Activated B cell treated with CpG ODN at 0.5 μM for 24 hours (primary cell): ENCODE data around the gene ASL. TPM values are rescaled to one million over a fixed set of nuclear protein-coding genes. Genes with fewer than 3 reads are reported as not detected.

Experiments used
- ATAC-seq: fragments of 200-7000 bp; cut with Tn5 transposase; one replicate; pipeline ENCODE4 v1.10.0; 2021; ENCODE audit warnings: low read depth, mild to moderate bottlenecking, moderate library complexity
- CTCF ChIA-PET: fragments of 350-600 bp; sonication (Branson Sonifier 250); formaldehyde crosslinking; loops from one replicate; lab custom pipeline; 2021; ENCODE audit warnings: antibody characterized with exemption; lab: Charles Lee
- POLR2A ChIA-PET: fragments of 350-600 bp; sonication (Branson Sonifier 250); formaldehyde crosslinking; loops from one replicate; lab custom pipeline; 2021; ENCODE audit warnings: antibody characterized with exemption; lab: Charles Lee
- DNase-seq: peaks from one replicate; pipeline ENCODE4 v3.0.0; 2022
- H3K27ac Mint-ChIP-seq: one replicate; pipeline ENCODE4 v1.8.0; 2020; ENCODE audit warnings: mixed read lengths
- H3K27me3 Mint-ChIP-seq: one replicate; pipeline ENCODE4 v1.8.0; 2021; ENCODE audit warnings: mixed read lengths
- H3K36me3 Mint-ChIP-seq: one replicate; pipeline ENCODE4 v1.8.0; 2021; ENCODE audit warnings: low read depth, mixed read lengths
- H3K4me1 Mint-ChIP-seq: one replicate; pipeline ENCODE4 v1.8.0; 2021; ENCODE audit warnings: mixed read lengths
- H3K4me3 Mint-ChIP-seq: one replicate; pipeline ENCODE4 v1.8.0; 2020; ENCODE audit warnings: mild to moderate bottlenecking, mixed read lengths
- H3K9me3 Mint-ChIP-seq: one replicate; pipeline ENCODE4 v1.8.0; 2020; ENCODE audit warnings: mixed read lengths
- CTCF ChIP-seq: fragments of 200-600 bp; IDR thresholded peaks from one replicate; pipeline ENCODE4 v1.8.0; 2022; ENCODE audit warnings: antibody characterized with exemption, mild to moderate bottlenecking
- intact Hi-C: fragments of 100-400 bp; cut with micrococcal nuclease; formaldehyde crosslinking; loops from one replicate; pipeline ENCODE4 v1.15.1; 2024
- total RNA-seq: library from RNA; stranded (reverse); gene quantifications from 2 replicates; pipeline ENCODE4 v1.2.3, GENCODE V29; 2022

ASL gene
- total RNA-seq, 1 donor from 2014 or later = 39.8 TPM

- no peak overlapping the region for H3K4me3 Mint-ChIP-seq
- no peaks in the 10 kb centered on the region for H3K27me3 Mint-ChIP-seq
- H3K9me3 Mint-ChIP-seq = no peaks in the 10 kb centered on the region
- H3K4me1 Mint-ChIP-seq = no peaks in the 10 kb centered on the region
- no peak for ATAC-seq
- H3K27ac Mint-ChIP-seq = no peak overlapping the region
- DNase-seq = no peak
- no peak for TF ChIP-seq CTCF
- peaks cover 93% of the 10 kb centered on the region for H3K36me3 Mint-ChIP-seq
- intact Hi-C loops = no loop called here
- CTCF ChIA-PET = no interaction called here
- POLR2A ChIA-PET = no interaction called here
These were observed 63.6 kb downstream of the ASL start for GRCh38 chr7:66138994-66139752.

GRCh38 chr7:66140924-66141323, 65.3 kb downstream of the ASL start:
- no peaks in the 10 kb centered on the region for H3K9me3 Mint-ChIP-seq
- H3K36me3 Mint-ChIP-seq = peaks cover 91% of the 10 kb centered on the region
- intact Hi-C loops = no loop called here
- no peak for DNase-seq
- TF ChIP-seq CTCF = no peak
- no peaks in the 10 kb centered on the region for H3K4me1 Mint-ChIP-seq
- H3K4me3 Mint-ChIP-seq = no peak overlapping the region
- ChIA-PET CTCF (no interaction called here), POLR2A (no interaction called here)
- no peaks in the 10 kb centered on the region for H3K27me3 Mint-ChIP-seq
- no peak for ATAC-seq
- H3K27ac Mint-ChIP-seq = no peak overlapping the region

GRCh38 chr7:66142334-66142733, 66.7 kb downstream of the ASL start:
- intact Hi-C loops = no loop called here
- TF ChIP-seq CTCF = no peak
- CTCF ChIA-PET = no interaction called here
- no peak for ATAC-seq
- Mint-ChIP-seq H3K4me3 (no peak overlapping the region), H3K27ac (no peak overlapping the region), H3K9me3 (no peaks in the 10 kb centered on the region), H3K4me1 (no peaks in the 10 kb centered on the region), H3K27me3 (no peaks in the 10 kb centered on the region), H3K36me3 (peaks cover 90% of the 10 kb centered on the region)
- no peak for DNase-seq
- POLR2A ChIA-PET = no interaction called here

GRCh38 chr7:66142996-66143395, 67.4 kb downstream of the ASL start:
- no peaks in the 10 kb centered on the region for H3K9me3 Mint-ChIP-seq
- no peak overlapping the region for H3K4me3 Mint-ChIP-seq
- no peaks in the 10 kb centered on the region for H3K4me1 Mint-ChIP-seq
- H3K27me3 Mint-ChIP-seq = no peaks in the 10 kb centered on the region
- no peak for DNase-seq
- ChIA-PET POLR2A (no interaction called here), CTCF (no interaction called here)
- H3K36me3 Mint-ChIP-seq = peaks cover 90% of the 10 kb centered on the region
- no peak overlapping the region for H3K27ac Mint-ChIP-seq
- intact Hi-C loops = no loop called here
- no peak for TF ChIP-seq CTCF
- ATAC-seq = no peak

Other genes with a start within 250 kb of the ASL start
- 8.6 and 9.3 TPM in 2 replicates for gene VKORC1L1, start 202.7 kb upstream of the ASL start, total RNA-seq
- 33.6 and 40.8 TPM in 2 replicates for gene GUSB, start 93.6 kb upstream of the ASL start, total RNA-seq
- 40.8 and 42.5 TPM in 2 replicates for gene CRCP, start 39.0 kb downstream of the ASL start, total RNA-seq
- gene TPST1, start 129.5 kb downstream of the ASL start, total RNA-seq = 5.6 and 6.5 TPM in 2 replicates